Suppressor macrophage treated with lipopolysaccharide for 1 hour (primary cell): ENCODE measurements around the gene ROCK2.
A peak's percentile ranks its signal among the peaks of the same experiment; 100 is the strongest.
"Not testable (repeated sequence)": the region's sequence is repeated elsewhere in the genome, so short reads cannot be mapped to it uniquely, and the experiment has no call there.

Source experiments
- DNase-seq, 3 donors: peaks; one replicate each; pipeline ENCODE4 v3.0.0-alpha.2; 2020 to 2022

ROCK2 gene

DNA sequence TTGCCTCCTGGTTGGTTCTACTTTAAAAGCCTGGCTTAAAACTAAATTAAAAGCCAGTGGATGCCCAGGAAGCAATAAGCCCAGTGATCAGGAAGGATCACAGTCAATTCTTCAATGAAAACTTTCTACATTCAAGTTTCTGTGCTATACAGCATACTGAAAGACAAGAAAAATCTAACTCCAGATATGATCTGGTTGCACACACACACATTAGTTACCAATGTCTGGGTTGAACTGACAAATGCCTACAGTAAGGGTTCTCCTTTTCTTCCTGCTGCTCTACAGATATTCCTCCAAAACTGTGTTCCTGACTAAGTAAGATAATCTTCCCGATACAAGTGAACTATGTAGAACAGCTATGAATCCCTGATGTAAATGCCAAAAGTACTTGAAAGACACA is 81.3 kb downstream of the ROCK2 start:
- DNase-seq = no peak

DNA sequence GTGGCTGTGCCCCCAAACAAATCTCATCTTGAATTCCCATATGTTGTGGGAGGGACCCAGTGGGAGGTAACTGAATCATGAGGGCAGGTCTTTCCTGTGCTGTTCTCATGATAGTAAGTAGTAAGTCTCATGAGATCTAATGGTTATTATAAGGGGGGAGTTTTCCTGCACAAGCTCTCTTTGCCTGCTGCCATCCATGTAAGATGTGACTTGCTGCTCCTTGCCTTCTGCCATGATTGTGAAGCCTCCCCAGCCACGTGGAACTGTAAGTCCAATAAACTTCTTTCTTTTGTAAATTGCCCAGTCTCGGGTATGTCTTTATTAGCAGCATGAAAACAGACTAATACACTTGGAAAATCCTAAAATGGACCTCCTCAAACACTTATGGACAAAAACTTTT is 82.0 kb downstream of the ROCK2 start:
- DNase-seq = peak in 1 of 3 donors; percentile 2

DNA sequence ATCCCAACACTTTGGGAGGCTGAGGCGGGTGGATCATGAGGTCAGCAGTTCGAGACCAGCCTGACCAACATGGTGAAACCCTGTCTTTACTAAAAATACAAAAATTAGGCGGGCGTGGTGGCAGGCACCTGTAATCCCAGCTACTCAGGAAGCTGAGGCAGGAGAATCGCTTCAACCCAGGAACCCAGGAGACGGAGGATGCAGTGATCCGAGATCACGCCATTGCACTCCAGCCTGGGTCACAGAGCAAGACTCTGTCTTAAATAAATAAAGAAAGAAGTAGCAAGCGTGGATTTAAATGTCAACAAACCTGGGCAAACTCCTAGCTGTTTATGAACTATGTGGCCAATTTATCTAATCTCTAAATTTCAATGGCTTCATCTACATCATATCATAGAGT is 82.9 kb downstream of the ROCK2 start:
- not testable (repeated sequence) for DNase-seq

DNA sequence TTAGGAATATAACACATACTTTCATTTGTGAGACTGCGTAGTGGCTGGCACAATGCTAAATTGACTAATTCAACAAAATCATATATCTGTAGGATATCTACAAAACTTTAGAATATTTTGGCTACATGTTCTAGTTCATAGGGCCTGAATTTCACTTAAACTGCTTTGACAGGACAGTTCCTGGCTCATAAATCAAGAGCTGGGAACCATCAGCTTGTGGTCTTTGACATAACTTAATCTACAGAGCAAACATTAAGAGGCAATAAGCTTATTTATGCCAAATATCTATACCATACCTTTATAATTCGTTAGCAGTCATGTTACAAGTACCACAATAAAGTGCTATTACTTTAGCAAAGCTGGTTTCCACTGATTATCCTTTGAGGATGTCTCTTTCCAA is 83.5 kb downstream of the ROCK2 start:
- no peak for DNase-seq

DNA sequence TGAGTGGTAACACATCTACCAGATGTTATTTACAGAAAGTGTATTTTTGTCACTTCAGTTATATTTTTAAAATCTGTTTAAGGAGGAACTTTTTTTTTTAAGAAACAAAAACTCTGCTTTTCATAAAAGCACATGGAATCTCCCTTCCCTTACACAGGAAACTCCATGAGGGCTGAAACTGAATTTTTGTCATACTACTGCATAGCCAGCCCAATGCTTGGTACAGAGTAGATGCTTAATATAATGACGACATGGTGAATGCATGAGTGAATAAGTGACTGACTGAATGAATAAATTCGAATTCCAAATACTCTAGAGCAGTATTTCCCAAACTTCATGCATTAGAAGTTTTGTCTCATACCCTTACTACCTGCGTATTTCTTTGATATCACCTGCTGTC is 86.5 kb downstream of the ROCK2 start:
- DNase-seq = peak; percentile 18 to 52 (median 35)

DNA sequence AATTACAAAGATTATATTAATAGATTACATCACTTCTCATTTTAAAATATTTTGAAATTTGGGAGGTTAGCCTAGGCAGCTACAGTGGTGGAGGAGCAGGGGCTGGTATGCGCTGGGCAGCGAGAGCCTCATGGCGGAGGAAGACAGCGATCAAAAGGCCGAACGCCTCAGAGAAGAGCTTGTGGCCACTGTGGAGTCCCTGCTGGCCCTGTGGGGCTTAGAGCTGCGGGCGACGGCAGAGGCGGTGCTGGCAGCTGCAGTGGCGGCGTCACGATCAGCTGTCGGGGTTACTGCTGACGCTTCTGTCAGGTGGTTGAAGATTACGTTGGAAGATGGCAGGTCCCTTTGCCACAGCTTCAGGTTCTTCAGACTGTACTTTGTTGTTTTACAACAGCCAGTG is 87.4 kb downstream of the ROCK2 start:
- DNase-seq = no peak

DNA sequence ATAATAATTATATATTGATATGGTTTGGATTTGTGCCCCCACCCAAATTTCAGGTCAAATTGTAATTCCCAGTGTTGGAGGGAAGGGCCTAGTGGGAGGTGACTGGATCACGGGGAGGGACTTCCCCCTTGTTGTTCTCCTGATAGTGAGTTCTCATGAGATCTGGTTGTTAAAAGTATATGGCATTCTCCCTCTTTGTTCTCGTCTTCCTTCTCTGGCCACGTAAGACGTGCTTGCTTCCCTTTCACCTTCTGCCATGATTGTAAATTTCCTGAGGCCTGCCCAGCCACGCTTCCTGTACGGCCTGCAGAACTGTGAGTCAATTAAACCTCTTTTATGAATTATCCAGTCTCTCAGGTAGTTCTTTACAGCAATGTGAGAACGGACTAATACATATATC is 88.3 kb downstream of the ROCK2 start:
- no peak for DNase-seq

DNA sequence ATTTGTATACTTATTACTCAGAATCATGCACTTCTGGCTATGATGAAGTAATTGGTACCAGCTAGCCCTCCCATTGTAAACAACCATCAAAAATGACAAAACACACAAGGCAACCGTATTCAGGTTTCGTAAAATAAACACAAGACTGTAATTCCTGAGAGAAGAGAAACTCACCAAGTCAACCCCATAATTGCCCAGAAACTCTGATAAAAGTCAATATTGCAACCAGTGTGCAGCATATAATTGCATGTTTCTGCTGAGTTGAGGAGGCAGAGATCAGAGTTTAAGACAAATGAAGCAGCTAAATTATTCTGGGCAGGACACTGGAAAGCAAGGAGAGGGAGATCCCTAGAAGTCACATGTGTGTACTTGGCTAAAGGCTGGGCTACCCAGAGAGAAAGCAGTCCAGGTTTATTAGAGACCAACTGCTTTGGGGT is 90.3 kb downstream of the ROCK2 start:
- DNase-seq = peak; percentile 20 to 46 (median 35)

DNA sequence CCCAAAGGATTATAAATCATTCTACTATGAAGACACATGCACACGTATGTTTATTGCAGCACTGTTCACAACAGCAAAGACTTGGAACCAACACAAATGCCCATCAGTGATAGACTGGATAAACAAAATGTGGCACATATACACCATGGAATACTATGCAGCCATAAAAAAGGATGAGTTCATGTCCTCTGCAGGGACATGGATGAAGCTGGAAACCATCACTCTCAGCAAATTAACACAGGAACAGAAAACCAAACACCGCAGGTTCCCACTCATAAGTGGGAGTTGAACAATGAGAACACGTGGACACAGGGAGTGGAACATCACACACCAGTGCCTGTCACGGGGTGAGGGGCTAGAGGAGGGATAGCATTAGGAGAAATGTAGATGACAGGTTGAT is 92.0 kb downstream of the ROCK2 start:
- DNase-seq = not testable (repeated sequence)

DNA sequence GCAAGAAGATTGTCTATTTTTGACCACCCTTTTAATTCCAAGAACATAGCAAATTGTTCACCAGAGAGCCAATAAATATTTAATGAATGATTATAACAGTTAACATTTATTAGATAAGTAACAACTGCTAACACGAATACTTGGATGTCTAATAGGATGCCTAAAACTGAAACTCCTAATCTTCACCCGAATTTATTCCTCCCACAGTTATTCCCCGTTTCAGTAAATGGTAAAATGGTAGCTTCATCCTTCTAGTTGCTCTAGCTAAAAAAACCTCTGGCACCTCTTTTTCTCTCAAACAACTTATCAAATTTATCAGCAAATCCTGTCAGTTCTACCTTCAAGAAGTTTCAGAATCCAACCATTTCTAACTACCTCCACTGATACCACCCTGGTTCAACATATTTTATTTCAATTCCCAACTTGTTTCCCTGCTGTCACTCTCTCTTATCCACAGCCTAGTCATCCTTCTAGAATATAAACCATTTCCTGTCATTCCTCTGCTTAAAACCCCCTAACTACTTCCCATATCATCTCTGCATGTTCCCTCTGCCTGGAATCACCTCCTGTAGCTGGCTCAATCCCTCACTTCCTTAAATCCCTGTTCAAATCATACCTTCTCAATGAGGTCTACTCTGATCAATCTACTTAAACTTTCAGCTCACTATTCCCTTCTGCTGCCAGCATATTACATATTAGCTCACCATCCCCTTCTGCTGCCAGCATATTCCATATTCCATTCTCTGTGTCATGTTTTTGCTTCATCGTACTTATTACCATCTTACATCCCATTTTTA is 93.8 kb downstream of the ROCK2 start:
- peak; percentile 7 to 33 (median 9) for DNase-seq

DNA sequence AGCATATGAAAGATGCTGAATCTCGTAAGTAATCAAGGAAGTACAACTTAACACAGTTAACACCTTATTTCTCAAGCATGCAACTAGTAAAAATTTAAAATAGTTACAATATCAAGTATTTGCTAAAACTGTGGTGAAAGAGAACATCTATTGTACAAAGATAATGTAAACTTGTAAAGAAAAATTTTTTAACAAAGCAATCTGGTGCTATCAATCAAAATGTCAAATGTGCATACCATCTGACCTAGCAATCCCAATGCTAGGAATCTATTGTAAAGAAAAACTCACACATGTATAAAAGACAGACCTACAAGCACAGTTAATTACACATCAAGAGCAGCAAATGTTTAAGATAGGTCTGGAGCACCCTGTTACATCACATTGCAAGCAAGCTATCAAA is 99.1 kb downstream of the ROCK2 start:
- DNase-seq = no peak

DNA sequence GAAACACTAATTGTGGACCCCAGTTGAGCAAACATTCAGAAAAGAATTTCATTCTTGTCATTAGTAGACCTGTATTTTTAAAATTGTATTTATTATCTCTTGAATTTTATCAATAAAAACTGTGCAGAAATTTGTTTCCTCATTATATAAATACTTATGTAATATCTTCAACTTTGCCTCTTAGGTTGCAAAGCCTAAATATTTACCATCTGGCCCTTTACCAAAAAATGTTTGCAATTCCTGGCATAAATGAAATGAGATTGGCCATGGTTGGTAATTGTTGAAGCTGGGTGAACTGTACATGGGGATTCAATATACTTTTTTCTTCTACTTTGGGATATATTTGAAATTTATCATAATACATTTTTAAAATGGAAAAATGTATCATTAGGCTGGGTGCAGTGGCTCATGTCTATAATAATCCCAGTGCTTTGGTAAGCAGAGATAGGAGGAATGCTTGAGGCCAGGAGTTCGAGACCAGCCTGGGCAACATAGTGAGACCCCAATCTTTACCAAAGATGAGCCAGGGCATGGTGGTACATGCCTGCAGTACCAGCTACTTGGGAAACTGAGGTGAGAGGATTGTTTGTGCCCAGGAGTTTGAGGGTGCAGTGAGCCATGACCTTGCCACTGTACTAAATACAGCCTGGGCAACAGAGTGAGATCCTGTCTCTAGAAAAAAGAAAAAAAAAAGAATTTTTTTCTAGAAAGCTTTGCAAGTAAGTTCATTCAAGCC is 100.2 kb downstream of the ROCK2 start:
- DNase-seq = no peak

DNA sequence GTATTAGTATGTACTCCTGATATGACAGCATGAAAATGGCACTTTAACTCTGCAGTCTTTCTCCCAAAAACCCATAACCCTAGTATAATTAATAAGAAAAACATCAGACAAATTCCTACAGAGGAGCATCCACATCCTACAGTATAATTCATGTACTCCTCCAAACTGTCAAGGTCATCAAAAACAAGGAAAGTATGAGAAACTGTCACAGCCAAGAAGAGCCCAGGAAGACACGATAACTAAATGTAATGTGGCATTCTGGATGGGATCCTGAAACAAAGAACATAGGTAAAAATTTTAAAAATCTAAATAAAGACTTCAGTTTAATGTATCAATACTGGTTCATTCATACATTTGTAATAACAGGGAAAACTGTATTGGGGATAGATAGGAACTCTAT is 100.9 kb downstream of the ROCK2 start:
- no peak for DNase-seq

DNA sequence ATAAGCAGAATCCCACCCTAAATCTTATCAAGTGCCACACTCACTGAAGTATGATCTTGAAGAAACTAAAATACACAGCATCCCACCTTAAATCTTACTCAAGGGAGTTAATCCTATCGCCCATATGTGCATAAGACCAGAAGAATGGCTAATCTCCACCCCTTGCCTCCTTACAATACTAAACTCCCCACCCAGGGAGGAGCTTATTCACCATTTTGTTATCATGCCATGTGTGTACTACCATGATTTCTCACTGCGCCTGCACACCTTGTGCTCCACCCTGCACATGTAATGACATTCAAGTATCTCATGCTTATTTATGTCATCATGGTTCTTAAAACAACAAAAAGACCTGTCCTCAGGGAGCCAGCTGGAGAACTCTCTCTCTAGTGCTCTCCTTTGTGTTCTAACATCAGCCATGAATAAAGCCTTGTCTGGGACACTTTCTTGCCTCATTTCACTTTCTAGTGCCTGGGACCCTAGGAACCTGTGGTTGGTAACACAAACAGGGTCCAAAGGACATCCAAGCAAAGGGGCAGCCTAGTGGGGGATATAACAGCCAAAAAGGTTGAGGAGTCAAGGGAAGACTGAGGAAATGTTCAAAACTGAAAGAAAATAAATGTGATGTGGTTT is 101.8 kb downstream of the ROCK2 start:
- DNase-seq = no peak

DNA sequence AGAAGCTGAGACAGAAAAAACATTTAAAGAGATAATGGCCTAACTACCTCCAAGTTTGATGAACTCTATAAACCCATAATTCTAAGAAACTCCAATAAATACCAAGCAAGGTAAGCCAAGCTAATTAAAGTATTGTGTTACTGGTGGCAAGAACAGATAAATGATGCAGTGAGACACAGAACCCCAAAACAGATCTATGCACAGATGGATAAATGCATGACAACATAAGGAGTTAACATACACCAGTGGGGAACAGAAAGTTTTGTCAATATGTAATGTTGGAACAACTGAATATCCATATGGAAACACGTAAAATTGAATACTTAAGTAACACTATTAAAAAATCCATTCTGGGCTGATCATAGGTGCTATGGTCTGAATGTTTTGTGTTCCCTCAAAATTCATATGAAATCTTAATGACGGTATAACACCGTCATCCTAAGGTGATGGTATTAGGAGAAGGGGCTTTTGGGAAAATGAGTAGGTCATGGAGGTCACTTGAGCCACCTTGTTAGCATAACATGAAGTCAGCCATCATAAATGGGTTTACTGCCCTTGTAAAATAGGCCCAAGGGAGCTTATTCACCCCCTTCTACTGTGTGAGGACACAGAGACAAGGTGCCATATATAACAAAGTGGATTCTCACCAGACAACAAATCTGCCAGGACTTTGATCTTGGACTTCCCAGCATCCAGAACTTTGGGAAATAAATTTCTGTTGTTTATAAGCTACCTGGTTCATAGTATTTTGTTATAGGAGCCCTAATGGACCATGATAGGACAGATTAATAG is 102.8 kb downstream of the ROCK2 start:
- DNase-seq = no peak

DNA sequence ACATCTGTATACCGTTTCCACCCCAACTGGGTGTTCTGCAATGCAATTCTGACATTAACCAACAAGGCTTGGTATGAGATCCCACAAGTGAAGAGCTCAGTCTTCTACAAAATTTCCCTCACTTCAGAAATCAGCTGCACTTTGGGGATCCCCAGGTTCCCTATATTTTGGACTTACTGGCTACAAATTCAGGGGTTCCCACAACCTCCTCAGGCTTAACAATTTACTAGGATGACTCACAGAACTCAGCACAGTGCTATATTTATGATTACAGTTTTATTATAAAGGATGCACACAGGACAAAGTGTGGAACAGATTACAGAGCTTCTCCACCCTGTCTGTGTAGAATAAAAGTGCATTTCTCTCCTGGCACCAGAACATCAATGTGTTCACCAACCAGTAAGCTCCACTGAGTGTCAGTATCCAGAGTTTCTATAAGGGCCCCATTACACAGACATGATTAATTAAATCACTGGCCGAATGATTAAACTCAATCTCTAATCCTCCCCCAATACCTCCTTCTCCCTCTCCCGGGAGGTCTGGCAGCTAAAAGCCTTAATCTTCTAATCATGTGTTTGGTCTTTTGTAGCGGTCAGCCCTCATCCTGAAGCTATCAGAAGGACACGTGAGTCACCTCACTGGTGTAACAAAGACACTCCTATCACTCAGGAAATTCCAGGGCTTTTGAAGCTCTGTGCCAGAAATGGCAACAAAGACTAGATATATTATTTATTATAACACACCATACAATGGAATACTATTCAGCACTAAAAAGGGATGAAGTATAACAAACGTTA is 104.6 kb downstream of the ROCK2 start:
- DNase-seq = peak; percentile 75 to 87 (median 84)

DNA sequence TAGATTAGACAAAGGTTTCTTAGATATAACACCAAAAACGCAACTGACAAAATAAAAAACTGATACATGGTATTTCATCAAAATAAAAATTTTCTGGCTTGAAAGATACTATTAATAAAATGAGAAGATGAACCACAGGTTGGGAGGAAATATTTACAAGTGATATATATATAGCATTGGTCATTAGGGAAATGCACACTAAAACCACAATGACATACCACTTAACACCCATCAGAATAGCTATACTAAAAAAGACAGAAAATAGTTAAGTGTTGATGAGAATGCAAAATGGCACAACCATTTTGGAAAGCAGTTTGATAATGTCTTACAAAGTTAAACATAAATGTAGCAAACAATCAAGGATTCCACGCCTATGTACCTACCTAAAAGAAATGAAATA is 105.3 kb downstream of the ROCK2 start:
- peak in 2 of 3 donors; percentile 16 to 44 for DNase-seq

DNA sequence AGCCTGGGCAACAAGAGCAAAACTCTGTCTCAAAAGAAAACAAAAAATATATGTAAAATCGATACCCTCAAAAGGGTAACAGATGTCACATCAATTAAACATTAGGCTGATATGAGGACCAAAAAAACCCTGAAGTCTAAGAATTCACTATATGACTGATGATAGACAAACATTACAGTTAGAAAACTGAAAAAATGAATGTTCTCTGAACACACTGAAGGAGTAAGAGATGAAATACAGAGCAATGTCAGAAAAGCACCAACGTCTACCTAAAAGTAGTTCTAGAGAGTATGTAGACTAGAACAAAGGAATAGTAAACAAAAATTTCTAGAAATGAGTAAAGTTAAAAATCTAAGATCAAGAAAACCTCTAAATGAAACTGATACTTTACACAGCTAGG is 107.3 kb downstream of the ROCK2 start:
- no peak for DNase-seq

DNA sequence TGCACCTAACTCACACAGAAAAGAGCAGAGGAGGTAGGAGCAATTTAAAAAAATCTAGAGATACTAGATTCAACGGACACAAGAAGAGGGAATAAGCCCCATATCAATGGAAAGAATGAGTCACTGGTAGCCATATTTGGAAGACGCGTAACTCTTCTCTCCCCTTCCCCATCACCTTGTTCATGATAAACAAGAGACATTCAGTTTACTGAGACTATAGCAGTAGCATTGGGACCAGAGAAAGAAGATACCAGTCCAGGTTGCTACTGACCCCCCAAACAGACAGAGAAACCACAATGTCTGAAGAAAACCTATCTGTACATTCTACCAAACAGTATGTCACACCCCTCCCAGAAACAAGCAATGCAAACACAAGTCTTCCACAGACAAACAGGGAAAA is 108.1 kb downstream of the ROCK2 start:
- no peak for DNase-seq

DNA sequence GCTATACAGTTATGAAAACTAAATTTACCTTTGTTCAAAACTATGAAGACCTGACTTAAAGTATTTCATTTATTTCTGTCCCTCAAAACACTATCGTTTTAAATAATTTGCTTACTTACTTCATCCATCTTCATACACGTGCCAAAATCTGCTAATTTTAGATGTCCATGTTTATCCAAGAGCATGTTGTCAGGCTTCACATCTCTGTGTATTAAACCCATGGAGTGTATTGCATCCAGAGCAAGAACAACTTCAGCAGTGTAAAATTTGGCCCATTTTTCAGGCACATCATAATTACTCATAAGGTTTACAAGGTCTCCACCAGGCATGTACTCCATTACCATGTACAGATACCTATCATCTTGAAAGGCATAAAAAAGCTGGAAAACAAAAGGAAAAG is 108.9 kb downstream of the ROCK2 start:
- no peak for DNase-seq

DNA sequence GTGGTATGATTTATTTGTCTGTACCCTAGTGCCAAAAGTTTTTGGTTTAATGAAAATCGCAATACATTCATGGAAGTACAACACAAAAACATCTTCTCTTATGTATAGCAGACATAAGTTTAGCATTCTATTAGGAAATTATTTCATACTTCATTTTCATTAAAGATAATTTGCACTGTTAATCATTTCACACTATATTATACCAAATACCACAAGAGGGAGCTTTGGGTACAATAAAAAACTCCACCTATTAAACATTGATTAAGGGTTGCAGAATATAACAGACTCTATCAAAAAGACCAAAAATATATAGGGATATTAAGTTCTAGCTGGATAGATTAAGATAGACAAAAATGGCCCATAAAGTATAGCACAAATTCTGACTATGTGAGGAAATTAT is 110.1 kb downstream of the ROCK2 start:
- DNase-seq = peak; percentile 18 to 61 (median 56)

DNA sequence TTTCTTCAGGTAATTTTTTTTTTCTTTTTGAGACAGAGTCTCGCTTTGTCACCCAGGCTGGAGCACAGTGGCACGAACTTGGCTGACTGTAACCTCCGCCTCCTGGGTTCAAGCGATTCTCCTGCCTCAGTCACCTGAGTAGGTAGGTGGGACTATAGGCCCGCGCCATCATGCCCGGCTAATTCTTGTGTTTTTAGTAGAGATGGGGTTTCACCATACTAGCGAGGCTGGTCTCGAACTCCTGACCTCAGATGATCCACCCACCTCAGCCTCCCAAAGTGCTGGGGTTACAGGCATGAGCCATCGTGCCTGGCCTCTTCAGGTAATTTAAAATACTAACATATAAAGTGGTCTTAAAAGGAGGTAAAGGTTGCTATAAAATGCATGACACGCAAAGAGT is 113.2 kb downstream of the ROCK2 start:
- DNase-seq = not testable (repeated sequence)
